Fibroblast of the aortic adventitia (primary cell): Measurements from ENCODE around the gene NTRK1. TPM values are rescaled to one million over a fixed set of nuclear protein-coding genes. Genes with fewer than 3 reads are reported as not detected.

Experiments
- DNase-seq: peaks from one replicate; pipeline ENCODE4 v3.0.0-alpha.2; 2010; ENCODE audit warnings: low read depth
- H3K4me3 ChIP-seq: 2 replicates; pipeline ENCODE4 v1.5.1; 2011; ENCODE audit warnings: low read depth, mild to moderate bottlenecking, control low read depth, low read length, moderate library complexity
- total RNA-seq: library from RNA; depleted of rRNA; stranded (reverse); fragments of >200 nt; gene quantifications from 2 replicates; pipeline ENCODE4 v1.2.3, GENCODE V29; 2012; ENCODE audit warnings: low replicate concordance
- TF ChIP-seq, protein P1 (sequence below): IDR thresholded peaks from 2 replicates; pipeline ENCODE4 v1.5.1; 2011; ENCODE audit warnings: mild to moderate bottlenecking, low read length, control low read depth, inconsistent platforms; ENCODE audit not compliant: insufficient read depth

The NTRK1 gene
- total RNA-seq, 1 donor, result 0.09 TPM

DNA sequence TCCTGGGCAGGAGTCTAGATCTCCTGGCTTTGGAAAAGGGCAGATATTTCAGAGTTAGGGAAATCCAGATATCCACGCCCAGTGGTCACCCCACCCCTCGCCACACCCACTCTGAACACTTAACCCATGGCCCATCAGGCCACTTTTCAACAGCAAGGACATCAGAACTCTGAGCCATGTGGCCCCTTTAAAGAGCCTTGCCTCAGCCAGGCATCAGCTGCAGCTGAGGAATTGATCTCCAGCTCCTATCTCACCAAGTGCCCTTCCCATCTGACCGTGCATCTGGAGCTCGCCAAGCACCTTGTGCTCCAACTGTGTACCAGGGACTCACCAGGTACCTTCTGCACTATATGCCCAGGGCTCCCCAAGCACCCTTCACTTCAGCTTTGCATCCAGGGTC lies 23.8 kb upstream of the NTRK1 start:
- TF ChIP-seq, protein P1, sequence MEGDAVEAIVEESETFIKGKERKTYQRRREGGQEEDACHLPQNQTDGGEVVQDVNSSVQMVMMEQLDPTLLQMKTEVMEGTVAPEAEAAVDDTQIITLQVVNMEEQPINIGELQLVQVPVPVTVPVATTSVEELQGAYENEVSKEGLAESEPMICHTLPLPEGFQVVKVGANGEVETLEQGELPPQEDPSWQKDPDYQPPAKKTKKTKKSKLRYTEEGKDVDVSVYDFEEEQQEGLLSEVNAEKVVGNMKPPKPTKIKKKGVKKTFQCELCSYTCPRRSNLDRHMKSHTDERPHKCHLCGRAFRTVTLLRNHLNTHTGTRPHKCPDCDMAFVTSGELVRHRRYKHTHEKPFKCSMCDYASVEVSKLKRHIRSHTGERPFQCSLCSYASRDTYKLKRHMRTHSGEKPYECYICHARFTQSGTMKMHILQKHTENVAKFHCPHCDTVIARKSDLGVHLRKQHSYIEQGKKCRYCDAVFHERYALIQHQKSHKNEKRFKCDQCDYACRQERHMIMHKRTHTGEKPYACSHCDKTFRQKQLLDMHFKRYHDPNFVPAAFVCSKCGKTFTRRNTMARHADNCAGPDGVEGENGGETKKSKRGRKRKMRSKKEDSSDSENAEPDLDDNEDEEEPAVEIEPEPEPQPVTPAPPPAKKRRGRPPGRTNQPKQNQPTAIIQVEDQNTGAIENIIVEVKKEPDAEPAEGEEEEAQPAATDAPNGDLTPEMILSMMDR, result no peak
- no peak for DNase-seq
- H3K4me3 ChIP-seq, result no peak overlapping the region

DNA sequence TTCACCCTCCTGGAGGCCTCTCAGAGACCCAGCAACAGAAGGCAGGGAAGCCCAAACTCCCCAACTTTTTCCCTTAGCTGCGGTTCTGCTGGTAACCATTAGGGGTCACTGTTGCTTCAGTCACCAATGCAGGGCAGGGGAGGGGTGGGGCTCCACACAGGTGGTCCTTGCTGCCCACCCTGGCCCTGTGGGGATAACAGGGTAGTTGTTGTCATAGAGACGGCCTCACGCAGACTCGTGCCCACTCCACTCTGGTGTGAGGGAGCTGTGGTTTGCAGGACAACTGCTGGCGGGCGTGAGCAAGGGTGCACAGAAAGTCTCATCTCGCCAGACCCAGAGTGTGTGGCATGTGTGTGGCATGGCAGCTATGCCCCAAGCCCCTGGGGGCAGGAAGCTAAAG lies 21.7 kb upstream of the NTRK1 start:
- TF ChIP-seq, protein P1, result peak; percentile 94
- no peak overlapping the region for H3K4me3 ChIP-seq
- peak; percentile 25 for DNase-seq

DNA sequence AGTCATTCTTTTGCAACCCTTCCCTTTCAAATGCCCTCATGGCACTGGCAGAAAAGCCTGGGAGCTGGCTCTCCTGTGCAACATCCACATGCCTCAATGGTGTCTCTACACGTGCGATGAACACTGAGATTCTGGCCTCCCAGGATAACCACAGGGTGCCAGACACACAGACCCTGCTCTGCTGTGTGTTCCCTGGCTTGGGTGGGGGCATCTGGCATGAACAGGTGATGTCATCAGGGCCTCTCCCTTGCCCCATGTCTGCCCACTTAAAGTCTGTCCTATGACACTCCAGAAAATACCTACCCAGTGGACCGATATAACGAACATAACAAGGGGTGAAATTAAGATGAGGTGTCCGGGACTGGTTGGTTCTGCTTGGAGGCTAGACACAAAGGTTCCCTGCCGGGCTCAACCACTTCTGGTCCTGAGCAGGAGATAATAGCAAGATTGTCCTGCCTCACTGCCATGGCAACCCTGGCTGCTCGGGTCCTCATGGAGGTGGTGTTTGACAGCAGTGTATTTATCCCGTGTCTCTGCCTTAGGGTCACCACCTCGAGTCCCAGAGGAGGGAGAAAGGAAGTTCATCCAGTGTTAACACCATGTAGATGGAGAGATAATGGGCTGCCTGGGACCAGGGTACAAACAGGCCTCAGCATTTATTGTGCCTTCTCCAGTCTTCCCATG lies 21.1 kb upstream of the NTRK1 start:
- H3K4me3 ChIP-seq, result no peak overlapping the region
- TF ChIP-seq, protein P1, result no peak
- DNase-seq, result no peak

DNA sequence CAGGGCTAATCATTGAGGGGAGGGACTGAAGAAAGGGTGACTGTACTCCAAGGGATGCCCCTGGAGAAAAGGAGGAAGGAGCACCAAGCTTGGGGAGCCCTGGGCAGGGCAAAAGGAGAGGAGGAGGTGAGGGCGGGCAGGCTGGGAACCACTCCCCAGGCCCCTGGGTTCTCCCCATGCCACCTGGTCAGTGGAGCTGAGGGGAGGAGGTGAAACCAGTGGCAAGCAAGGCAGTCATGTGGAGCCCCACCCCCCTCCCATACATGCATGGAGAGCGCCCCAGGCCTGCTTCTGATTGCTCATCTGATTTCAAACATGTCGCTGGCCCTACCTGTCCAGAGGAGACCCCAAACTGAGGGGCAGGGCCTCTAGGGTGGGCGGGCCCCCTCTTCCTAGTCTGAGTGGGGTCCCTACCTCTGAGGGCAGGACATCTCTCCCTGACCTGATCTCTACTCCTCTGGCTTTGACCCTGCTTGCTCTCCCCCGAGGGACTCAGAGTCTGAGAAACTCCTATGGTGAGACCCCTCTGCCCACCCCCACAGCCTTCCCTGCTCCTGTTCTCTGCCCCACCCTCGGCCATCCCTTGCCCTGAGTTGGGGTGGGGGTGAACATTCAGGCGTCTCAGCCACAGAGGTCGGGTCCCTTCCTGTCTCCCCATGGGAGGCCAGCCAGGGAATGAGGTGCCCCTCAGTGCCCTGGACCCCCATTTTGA lies 20.3 kb upstream of the NTRK1 start:
- DNase-seq, result no peak
- no peak overlapping the region for H3K4me3 ChIP-seq
- TF ChIP-seq, protein P1, result no peak

DNA sequence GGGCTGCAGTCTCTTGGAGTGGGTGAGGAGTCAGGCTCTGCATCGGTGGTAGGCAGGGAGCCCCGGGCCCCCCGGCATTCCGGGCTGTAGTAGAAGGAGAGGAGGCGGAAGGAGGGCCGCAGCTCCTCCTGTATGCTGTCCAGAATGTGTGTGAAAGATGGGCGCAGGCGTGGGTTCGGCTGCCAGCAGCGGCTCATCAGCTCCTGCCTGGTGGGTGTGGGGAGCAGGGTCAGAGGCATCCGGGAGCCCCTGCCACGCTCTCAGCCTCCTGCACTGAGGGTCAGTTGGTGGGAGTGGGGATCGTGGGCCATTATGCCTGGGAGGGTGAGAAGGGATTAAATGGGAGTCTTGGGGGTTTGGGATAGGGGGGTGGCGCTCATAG lies 19.8 kb upstream of the NTRK1 start:
- H3K4me3 ChIP-seq, result no peak overlapping the region
- DNase-seq, result no peak
- TF ChIP-seq, protein P1, result no peak

DNA sequence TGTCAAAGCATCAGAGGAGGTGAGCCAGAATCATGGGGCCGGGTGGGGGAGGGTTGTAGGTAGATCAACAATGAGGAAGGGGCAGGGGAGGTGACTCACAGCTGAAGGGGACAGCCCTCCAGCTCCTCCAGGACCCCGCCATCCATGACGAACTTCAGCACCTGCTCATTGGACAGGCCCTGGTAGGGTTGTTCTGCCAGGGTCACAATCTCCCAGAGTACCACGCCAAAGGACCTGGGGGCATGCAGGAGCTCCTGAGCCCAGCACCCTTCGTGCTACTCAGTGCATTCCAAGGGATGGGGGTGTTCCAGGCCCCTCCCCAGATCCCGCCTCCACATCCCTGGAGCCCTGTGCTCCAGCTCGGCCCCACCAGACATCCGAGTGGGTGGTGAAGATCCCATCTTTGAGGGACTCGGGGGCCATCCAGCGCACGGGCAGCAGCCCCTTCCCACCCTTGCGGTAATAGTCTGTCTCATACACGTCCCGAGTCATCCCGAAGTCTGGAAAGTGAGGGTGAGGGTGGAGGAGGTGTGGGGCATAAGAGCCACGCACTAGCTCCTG lies 19.3 kb upstream of the NTRK1 start:
- no peak for DNase-seq
- TF ChIP-seq, protein P1, result no peak
- no peak overlapping the region for H3K4me3 ChIP-seq
